HG02970 (cell line): ENCODE data around the gene CCDC134.

Source experiments
- ATAC-seq: cut with Tn5 transposase; IDR thresholded peaks from one replicate; pipeline ENCODE4 v1.9.1; 2021; ENCODE audit warnings: mild to moderate bottlenecking, moderate library complexity, moderate number of reproducible peaks; ENCODE audit not compliant: unreplicated experiment, low FRiP score

CCDC134 gene

DNA sequence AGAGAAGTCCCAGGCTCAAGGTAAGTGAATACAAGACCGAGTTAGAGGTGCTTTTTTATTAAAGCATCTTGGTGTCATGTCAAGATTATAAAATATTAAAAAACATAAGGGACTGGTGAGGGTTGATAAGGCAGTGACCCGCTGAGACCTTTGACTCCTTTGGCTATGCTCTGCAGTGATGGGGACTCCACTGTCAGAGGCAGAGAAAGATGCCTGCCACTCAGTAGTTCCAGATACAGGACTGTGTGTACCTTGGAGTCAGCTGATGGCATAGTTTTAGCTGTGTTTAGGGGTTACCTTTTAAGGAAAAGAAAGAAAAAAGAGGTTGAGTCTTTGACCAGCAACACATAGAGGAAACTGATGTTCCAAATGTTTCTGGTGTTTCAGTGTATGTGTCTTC is 73.6 kb downstream of the CCDC134 start:
- ATAC-seq, result no peak

DNA sequence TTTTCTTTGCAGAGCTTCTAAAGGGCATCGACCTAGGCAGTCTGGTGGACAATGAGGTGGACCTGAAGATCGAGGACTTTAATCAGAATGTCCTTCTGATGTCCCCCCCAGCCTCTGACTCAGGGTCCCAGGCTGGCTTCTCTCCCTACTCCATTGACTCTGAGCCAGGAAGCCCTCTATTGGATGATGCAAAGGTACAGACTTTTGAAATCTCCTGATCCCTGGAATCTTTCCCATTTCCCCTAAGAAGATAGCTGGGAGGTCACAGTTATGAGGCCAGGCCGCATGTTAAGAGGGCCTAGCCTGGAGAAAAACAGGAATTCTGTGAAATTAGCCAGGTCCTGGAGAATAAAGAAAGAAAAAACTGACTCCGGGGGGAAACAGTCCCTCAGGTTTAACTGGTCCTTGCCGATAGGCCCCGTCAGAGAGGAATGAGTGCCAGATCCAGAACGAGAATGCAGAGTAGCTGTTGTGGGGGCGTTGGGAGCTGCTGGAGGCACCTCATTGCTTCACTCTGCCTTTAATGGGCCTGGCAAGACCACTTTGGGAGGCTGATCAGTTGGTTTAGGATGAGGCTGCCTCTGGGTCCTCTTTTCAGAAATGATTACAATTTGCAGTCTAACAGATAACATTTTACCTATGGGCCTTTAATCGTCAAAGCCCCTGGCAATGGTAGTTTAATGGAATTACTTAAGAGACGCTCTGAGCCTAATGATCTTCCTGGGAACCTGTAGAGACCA is 75.2 kb downstream of the CCDC134 start:
- ATAC-seq, result no peak
